Glutamatergic neuron (in vitro differentiated cells): ENCODE results near the gene OR10J1. TPM values are rescaled to one million over a fixed set of nuclear protein-coding genes. Genes with fewer than 3 reads are reported as not detected.

Source experiments
- DNase-seq: peaks from one replicate; pipeline ENCODE4 v3.0.0; 2022
- H3K27ac Mint-ChIP-seq: one replicate; pipeline ENCODE4 v1.8.0; 2020; ENCODE audit warnings: mild to moderate bottlenecking, mixed read lengths, inconsistent platforms; ENCODE audit not compliant: unreplicated experiment
- H3K27me3 Mint-ChIP-seq: one replicate; pipeline ENCODE4 v1.8.0; 2020; ENCODE audit warnings: mild to moderate bottlenecking, moderate library complexity, mixed read lengths, inconsistent platforms; ENCODE audit not compliant: unreplicated experiment
- H3K36me3 Mint-ChIP-seq: one replicate; pipeline ENCODE4 v1.8.0; 2020; ENCODE audit warnings: mild to moderate bottlenecking, mixed read lengths, inconsistent platforms; ENCODE audit not compliant: unreplicated experiment
- H3K4me1 Mint-ChIP-seq: one replicate; pipeline ENCODE4 v1.8.0; 2020; ENCODE audit warnings: mild to moderate bottlenecking, low read depth, mixed read lengths, inconsistent platforms; ENCODE audit not compliant: unreplicated experiment
- H3K4me3 Mint-ChIP-seq: one replicate; pipeline ENCODE4 v1.8.0; 2020; ENCODE audit warnings: mild to moderate bottlenecking, mixed read lengths, inconsistent platforms; ENCODE audit not compliant: unreplicated experiment
- H3K9me3 Mint-ChIP-seq: one replicate; pipeline ENCODE4 v1.8.0; 2020; ENCODE audit warnings: mild to moderate bottlenecking, moderate library complexity, mixed read lengths, inconsistent platforms; ENCODE audit not compliant: unreplicated experiment
- CTCF ChIP-seq: fragments of 200-600 bp; sonication (generic); IDR thresholded peaks from one replicate; pipeline ENCODE4 v1.5.0; 2021; ENCODE audit not compliant: partially characterized antibody, unreplicated experiment
- total RNA-seq: library from RNA; stranded (reverse); fragmentation: NEBNext Ultra II Directional; extraction: Animal tissue kit (Norgen Biotek cat#: 25700); gene quantifications from one replicate; pipeline ENCODE4 v1.2.1, GENCODE V29; 2021; ENCODE audit not compliant: unreplicated experiment

OR10J1 gene
- total RNA-seq, 1 donor from 2014 or later: not detected

- TF ChIP-seq CTCF: no peak
- H3K9me3 Mint-ChIP-seq: no peaks in the 10 kb centered on the region
- H3K36me3 Mint-ChIP-seq: no peaks in the 10 kb centered on the region
- H3K27me3 Mint-ChIP-seq: no peaks in the 10 kb centered on the region
- H3K4me3 Mint-ChIP-seq: no peak overlapping the region
- H3K4me1 Mint-ChIP-seq: no peaks in the 10 kb centered on the region
- no peak for DNase-seq
- H3K27ac Mint-ChIP-seq: no peak overlapping the region
These were observed 35.4 kb downstream of the OR10J1 start for GRCh38 chr1:159474926-159475325.

- no peak overlapping the region for H3K4me3 Mint-ChIP-seq
- H3K9me3 Mint-ChIP-seq: peaks cover 2% of the 10 kb centered on the region
- H3K4me1 Mint-ChIP-seq: no peaks in the 10 kb centered on the region
- H3K27me3 Mint-ChIP-seq: no peaks in the 10 kb centered on the region
- TF ChIP-seq CTCF: no peak
- no peak overlapping the region for H3K27ac Mint-ChIP-seq
- no peak for DNase-seq
- H3K36me3 Mint-ChIP-seq: no peaks in the 10 kb centered on the region
These were observed 44.0 kb downstream of the OR10J1 start for GRCh38 chr1:159483501-159483900.

Other genes with a start within 250 kb of the OR10J1 start
- gene ACKR1, start 234.8 kb upstream of the OR10J1 start, total RNA-seq: 13.5 TPM
- not detected for gene FCER1A, start 137.4 kb upstream of the OR10J1 start, total RNA-seq
- gene OR10J4, start 7.5 kb upstream of the OR10J1 start, total RNA-seq: not detected
- not detected for gene OR10J5, start 96.3 kb downstream of the OR10J1 start, total RNA-seq
- gene APCS, start 148.1 kb downstream of the OR10J1 start, total RNA-seq: not detected